GM19463 (cell line): Measurements from ENCODE around the gene CCND1.
"Not testable (repeated sequence)": the region's sequence is repeated elsewhere in the genome, so short reads cannot be mapped to it uniquely, and the experiment has no call there.

Source experiments
- ATAC-seq: cut with Tn5 transposase; IDR thresholded peaks from one replicate; pipeline ENCODE4 v1.9.1; 2021; ENCODE audit warnings: mild to moderate bottlenecking, moderate library complexity; ENCODE audit not compliant: unreplicated experiment

The CCND1 gene

GRCh38 chr11:69686452-69686851, 45.5 kb downstream of the CCND1 start:
- no peak for ATAC-seq

DNA sequence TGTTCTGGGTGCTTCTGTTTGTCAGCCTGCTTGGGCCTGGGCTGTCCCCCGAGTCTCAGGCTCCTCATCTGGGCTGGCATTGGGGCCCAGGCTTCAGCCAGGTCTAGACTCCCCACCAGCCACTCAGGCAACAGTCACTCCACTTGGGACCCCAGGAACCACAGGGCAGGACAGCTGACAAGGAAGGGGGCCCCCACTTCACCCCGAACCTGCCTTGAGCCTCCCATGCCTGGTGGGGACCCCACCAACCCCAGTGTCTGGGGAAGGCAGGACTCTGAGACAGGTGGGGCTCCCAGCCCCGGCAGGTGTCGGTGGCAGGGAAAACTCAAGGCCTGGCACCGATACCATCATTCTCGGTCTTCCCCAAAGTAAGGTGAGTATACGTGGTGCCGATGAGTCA, 45.9 kb downstream of the CCND1 start:
- ATAC-seq = no peak

DNA sequence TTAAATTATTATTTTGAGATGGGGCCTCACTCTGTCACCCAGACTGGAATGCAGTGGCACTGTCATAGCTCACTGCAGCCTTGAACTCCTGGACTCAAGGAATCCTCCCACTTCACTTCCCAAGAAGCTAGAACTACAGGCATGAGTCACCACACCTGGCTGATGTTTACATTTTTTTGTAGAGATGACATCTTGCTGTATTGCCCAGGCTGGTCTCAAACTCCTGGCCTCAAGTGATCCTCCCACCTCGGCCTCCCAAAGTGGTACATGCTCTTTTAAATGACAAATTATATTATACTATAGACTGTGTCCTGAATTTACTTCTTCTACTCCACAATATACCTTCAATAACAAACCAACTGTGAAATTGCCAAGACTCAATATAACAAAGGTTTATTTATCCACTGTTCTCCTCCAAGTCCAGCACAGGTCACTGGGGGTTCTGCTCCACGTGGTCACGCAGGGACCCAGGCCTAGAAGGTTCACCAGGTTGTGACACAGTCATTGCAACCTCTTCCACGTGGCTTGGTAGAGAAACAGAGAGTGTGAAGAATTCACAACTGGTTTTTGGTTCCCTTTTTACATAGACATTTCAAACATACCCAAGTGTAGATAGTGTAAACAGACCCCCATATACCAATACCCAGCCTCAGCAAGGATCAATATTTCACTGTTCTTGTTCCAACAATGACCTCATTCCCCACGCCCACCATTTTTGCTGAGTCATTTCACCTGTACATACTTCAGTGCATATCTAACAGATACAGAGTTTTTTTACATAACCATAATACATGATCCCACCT, 47.2 kb downstream of the CCND1 start:
- ATAC-seq = not testable (repeated sequence)

DNA sequence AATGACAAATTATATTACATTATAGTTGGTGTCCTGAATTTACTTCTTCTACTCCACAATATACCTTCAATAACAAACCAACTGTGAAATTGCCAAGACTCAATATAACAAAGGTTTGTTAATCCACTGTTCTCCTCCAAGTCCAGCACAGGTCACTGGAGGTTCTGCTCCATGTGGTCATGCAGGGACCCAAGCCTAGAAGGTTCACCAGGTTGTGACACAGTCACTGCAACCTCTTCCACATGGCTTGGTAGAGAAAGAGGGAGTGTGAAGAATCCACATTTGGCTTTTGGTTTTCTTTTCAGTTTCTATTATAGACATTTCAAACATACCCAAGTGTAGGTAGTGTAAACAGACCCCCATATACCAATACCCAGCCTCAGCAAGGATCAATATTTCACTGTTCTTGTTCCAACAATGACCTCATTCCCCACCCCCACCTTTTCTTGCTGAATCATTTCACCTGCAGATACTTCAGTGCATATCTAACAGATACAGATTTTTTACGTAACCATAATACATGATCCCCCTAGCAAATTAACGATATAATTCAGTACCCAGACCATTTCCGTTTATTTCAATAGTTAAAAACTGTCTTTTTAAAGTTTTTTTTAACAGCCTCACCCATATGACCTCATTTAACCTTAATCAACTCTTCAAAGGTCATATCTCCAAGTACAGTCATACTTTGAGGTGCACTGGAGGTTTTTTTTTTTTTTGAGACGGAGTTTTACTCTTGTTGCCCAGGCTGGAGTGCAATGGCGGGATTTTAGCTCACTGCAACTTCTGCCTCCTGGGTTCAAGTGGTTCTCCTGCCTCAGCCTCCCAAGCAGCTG, 48.7 kb downstream of the CCND1 start:
- no peak for ATAC-seq

- no peak for ATAC-seq
Observed at GRCh38 chr11:69691463-69691862, 50.5 kb downstream of the CCND1 start.

GRCh38 chr11:69692422-69692821, 51.5 kb downstream of the CCND1 start:
- no peak for ATAC-seq

GRCh38 chr11:69694781-69695180, 53.8 kb downstream of the CCND1 start:
- no peak for ATAC-seq

GRCh38 chr11:69695581-69695980, 54.6 kb downstream of the CCND1 start:
- no peak for ATAC-seq

- not testable (repeated sequence) for ATAC-seq
Observed at GRCh38 chr11:69695995-69696394, 55.0 kb downstream of the CCND1 start.

DNA sequence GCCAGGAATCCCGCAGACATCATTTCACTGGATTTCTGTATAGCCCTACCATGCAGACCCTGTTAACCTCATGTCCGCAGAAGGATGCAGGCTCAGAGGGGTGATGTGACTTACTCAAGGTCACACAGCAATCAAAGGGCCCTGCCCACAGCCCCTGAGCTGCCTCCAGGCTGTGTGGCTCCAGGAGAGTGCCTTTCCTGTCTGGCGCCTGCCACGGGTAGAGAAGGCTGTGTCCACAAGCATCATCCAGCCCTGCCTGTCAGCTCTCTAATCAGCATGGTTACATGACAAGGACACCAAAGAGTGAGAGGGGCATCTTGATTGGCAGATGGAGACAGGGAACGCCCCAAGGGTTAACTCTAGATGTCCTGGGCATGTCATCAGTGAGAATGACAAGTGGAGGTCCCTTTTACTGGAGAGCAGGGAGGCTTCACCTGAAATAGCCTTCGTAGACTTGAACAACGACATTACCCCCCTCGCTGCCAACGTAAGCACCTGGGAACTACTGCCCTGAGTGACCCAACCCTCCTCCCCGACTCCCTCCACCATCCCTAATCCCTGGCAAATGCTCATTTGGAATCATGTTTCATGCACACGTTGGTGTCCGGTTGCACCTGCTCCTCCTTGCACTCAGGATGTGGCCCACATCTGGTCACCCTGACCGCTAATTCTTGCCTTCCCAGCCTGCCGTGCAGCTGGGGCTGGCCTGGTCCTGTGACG, 56.0 kb downstream of the CCND1 start:
- no peak for ATAC-seq

DNA sequence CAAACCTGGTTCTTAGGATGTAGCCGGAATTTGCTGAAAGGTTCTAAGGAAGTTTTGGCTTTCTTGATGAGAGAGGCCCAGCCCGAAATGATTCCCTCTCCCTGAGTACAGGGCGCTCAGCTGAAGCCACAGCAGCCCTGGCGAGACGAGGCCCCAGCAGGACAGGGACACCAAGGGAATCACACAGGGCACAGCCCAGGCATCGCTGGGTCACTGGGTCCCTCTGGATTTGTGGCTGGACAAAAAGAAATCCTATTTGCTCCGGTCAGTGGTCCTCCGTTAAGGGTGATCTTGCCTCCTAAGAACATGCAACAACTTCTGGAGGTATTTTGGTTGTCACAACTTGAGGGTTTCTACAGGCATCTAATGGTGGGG, 56.5 kb downstream of the CCND1 start:
- no peak for ATAC-seq

DNA sequence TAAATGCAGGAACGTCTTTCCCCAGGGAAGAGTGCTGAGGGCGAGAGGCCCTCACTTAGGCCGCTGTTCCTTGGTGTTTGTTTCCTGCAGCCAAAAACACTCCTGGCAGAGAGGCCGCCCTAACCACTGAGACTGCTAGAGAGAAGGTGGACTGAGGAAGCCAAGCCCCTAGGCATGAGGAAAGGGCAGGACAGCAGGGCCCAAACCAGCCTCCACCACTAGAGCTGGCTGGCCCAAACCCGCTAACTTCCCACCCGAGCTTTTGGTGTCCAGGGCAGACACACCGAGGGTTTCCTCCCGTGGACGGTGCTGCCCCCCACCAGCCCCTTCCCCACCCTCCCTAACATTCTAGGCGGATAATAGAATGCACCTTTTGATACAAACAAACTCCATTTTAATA, 56.9 kb downstream of the CCND1 start:
- no peak for ATAC-seq

DNA sequence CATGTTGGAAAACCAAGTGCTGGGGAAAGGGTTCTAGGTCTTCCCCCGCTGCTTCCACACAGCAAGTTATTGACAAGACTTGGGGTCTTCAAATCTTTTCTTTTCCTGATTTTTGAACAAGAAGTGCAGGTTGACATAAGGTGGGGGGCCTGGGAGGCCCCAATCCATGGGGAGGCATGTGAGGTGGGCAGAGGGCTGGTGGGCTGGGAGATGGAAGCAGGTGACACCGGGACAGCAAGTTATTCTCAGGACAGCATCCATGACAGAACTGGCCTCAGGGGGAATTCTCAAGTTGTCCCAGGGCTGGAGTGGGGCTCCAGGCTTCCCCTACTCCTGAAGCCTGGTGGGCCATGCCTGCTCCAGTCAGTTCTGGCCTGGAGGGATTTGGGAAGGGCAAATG, 57.4 kb downstream of the CCND1 start:
- ATAC-seq = no peak

DNA sequence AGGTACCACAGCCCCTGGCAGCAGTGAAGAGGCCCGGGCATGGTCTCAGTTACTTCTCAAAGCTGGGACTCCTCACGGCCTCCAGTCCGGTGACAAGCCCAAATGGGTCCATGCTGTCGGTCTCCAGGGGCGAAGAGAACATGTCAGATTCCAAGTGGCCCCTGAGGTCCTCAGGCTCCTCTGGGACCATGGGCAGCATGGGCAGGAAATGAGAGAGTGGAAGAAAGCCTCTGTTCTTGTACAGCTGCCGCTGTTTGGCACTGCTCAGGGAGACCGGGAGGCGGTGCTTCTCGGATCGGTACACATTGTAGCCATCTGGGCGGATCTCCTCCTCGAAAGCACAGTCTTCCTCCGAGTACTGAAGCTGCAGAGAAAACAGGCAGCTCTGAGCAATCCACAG, 58.3 kb downstream of the CCND1 start:
- no peak for ATAC-seq

DNA sequence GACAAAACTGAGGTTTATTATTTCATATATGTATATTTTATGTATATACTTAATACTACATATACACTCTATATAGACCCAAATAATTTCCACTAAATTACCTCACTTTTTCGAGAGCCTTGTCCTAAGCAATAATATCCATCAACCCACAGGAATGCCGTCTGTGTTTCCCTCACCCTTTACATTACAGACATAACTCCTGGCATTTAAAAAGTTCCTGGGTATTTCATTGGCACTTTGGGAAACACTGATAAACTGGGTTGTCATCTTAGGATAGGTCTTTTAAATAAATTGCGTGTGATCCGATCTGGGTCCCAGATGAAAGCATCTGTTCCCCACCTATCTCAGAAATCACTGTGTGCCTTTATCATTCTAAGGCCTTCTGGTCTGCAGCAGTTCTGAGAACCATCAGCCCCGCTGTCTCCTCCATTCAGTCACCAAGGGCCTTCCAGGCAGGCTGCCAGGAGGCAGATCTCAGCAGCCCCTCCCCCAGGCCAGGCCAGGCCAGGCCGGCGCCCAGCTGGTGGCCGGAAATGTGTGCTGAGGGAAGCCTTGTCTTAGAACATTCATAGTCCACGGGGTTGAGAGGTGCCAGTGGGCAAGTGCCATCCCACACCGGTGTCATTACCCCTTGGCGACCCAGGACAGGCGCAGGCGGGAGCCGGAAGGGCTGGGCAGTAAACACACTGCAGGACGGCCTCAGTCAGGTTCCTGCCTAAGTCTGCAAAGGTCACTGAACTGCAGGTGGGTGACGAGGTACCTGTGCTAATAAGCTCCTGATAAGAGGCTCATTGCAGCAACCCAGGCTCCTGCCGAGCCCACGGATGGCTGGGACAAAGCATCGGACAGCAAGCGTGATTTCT, 59.6 kb downstream of the CCND1 start:
- ATAC-seq = no peak

DNA sequence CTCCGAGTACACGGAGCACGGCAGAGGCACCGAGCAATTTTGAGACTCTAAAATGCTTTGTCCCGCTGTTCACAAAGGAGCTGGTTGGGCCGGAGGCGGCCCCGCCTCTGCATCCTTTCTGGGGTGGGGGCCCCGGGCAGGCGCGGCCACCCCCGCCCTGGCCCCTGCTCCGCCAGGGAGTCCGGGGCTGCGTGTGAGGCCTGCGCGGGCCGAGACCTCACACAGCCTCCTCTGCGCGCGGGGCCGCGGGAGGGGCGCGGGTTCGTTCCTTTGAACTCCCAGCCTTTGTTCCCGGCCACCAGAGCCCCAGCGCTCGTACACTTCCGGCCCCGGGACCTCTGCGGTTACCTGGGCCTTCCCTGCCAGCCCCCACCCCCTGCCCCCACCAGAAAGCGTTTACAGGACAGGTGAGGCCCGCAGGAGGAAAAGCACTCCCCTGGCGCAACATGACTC, 61.3 kb downstream of the CCND1 start:
- ATAC-seq = no peak

DNA sequence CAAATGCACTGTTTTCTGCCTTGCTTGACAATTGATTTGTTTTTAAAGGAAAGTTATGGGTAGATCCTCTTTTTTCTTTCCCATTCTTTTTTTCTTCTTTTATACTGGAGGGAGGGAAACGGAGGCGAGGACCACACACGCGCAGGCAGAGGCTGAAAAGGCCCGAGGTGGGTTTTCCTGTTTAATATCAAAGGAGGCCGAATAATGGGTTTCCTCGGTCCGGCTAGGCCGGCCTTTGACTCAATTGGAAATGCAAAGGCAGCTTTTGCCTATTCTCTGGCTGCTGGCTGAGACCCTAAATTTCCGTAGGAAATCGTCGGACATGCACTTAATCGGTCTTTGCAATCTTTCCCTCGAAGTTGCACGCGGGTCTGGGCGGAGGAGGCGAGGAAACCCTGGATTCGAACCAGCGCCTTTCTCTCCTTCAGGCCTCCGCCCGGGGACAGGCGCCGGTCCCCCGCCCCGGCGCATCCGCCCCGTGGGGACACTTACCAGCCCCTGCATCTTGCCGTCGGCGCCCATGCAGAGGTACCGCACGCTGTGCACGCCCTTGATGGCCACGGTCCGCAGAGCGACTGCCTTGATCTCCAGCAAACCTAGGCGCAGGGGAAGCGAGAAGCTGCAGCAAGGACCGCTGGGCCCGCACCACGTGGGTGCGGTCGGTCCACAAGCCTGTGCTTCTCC, 62.0 kb downstream of the CCND1 start:
- no peak for ATAC-seq

DNA sequence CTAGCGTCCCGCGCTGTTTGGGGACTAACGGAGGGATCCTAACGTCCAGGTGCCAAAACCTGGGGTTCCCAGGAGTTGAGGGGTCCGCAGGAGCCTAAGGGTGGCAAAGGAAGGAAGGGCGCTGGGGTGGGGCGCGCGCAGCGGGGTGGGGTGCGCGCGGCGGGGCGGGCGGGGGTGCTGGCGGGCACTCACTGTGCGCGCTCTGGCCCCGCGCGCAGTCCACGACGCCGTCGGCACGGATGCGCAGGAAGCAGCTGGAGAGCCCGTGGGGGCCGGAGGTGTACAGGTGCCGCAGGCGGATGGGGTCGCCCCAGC, 62.5 kb downstream of the CCND1 start:
- ATAC-seq = no peak
